ENCODE measurements around the gene VAC14.

- no peak for TF ChIP-seq ZNF274 (IDR thresholded peaks at IDR 0.05; ENCODE audit: low read depth, low read length)
- no peak for TF ChIP-seq YY1 (IDR thresholded peaks at IDR 0.05; ENCODE audit: insufficient read depth, insufficient read length)
Measured at GRCh38 chr16:70697594-70698170, 103.3 kb downstream of the VAC14 start.
